ENCODE results near the gene ALOX5.

DNA sequence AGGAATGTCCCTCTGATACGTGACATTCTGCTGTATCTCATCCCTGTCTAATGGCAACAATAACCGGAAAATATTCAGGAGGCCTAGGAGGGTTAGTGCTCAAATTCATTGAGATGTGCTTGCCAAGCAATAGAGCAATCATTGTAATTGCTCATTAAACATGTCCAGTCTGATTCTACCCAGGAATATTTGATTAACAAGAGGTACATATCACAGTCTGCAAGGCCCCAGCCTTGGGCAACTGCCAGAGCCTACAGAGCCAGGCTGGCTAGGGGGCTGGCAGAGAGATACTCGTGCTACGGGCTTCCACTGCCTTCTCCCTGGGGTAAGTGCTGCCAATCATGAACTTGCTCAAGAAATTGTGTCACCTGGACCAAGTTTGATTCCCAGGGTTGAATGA lies 99.1 kb downstream of the ALOX5 start:
- TF ChIP-seq CTCF (conservative IDR thresholded peaks at IDR 0.05; ENCODE audit: low read depth, low read length) (no peak), EZH2phosphoT487 (IDR thresholded peaks at IDR 0.05; ENCODE audit: borderline replicate concordance, low read length) (no peak), EZH2 (IDR thresholded peaks at IDR 0.05; ENCODE audit: low read length, unreplicated experiment) (no peak)
